IMR-90 (cell line): Measurements from ENCODE around the gene DCAF8L2. TPM values are rescaled to one million over a fixed set of nuclear protein-coding genes. Genes with fewer than 3 reads are reported as not detected.
A peak's percentile ranks its signal among the peaks of the same experiment; 100 is the strongest.

ENCODE experiments used
- ATAC-seq: fragments of 200-7000 bp; cut with Tn5 transposase; 2 replicates; pipeline ENCODE4 v1.9.1; 2020; ENCODE audit warnings: low read depth, mild to moderate bottlenecking, moderate library complexity
- BruUV-seq: library from RNA; stranded (reverse); fragments of 400-500 nt; replicated peaks from 2 replicates; lab custom pipeline; 2021; lab: Mats Ljungman, UMichigan
- CTCF ChIA-PET: fragments of 300-600 bp; formaldehyde crosslinking; extraction: SDS; loops from one replicate; lab custom pipeline; 2021; ENCODE audit warnings: antibody characterized with exemption; lab: Yijun Ruan, JAX
- POLR2A ChIA-PET: fragments of 300-600 bp; sonication (Branson Sonifier 250); formaldehyde crosslinking; loops from one replicate; lab custom pipeline; 2022; ENCODE audit warnings: antibody characterized with exemption; ENCODE audit not compliant: unreplicated experiment; lab: Charles Lee
- DNase-seq: peaks from one replicate; pipeline ENCODE4 v3.0.0; 2013
- H2AFZ ChIP-seq: replicated peaks from 2 replicates; pipeline ENCODE3; 2013; ENCODE audit warnings: low read length, mild to moderate bottlenecking; ENCODE audit not compliant: poor library complexity
- H2AK5ac ChIP-seq: 2 replicates; pipeline ENCODE4 v1.6.1; 2013; ENCODE audit warnings: low read depth, low read length, inconsistent platforms
- H2AK9ac ChIP-seq: replicated peaks from 2 replicates; pipeline ENCODE3; 2013; ENCODE audit warnings: mild to moderate bottlenecking, low read depth, low read length, moderate library complexity; ENCODE audit not compliant: poor library complexity
- H2BK120ac ChIP-seq: 2 replicates; pipeline ENCODE4 v1.6.1; 2013; ENCODE audit warnings: low read depth, low read length, inconsistent platforms
- H2BK15ac ChIP-seq: 3 replicates; pipeline ENCODE4 v1.6.1; 2013; ENCODE audit warnings: low read depth, low read length, inconsistent platforms
- H2BK20ac ChIP-seq: 2 replicates; pipeline ENCODE4 v1.6.1; 2013; ENCODE audit warnings: low read depth, mild to moderate bottlenecking, inconsistent platforms, low read length, moderate library complexity
- H2BK5ac ChIP-seq: 2 replicates; pipeline ENCODE4 v1.6.1; 2013; ENCODE audit warnings: mild to moderate bottlenecking, low read depth, low read length, inconsistent platforms; ENCODE audit not compliant: poor library complexity, severe bottlenecking
- H3K14ac ChIP-seq: replicated peaks from 2 replicates; pipeline ENCODE4 v1.6.1; 2013; ENCODE audit warnings: low read depth, low read length, inconsistent platforms
- H3K18ac ChIP-seq: 2 replicates; pipeline ENCODE4 v1.6.1; 2013; ENCODE audit warnings: low read depth, low read length, control low read depth
- H3K23ac ChIP-seq: 2 replicates; pipeline ENCODE4 v1.6.1; 2013; ENCODE audit warnings: low read depth, low read length, inconsistent platforms
- H3K27ac ChIP-seq: 2 replicates; pipeline ENCODE4 v1.5.1; 2013; ENCODE audit warnings: mild to moderate bottlenecking, control low read depth, low read length; ENCODE audit not compliant: insufficient read depth
- H3K27me3 ChIP-seq: 2 replicates; pipeline ENCODE4 v1.6.1; 2013; ENCODE audit warnings: low read length; ENCODE audit not compliant: control insufficient read depth, insufficient read depth
- H3K36me3 ChIP-seq: 2 replicates; pipeline ENCODE4 v1.6.1; 2013; ENCODE audit warnings: low read length, mixed read lengths; ENCODE audit not compliant: control insufficient read depth, insufficient read depth
- H3K4ac ChIP-seq: 2 replicates; pipeline ENCODE4 v1.6.1; 2013; ENCODE audit warnings: low read depth, low read length, inconsistent platforms
- H3K4me1 ChIP-seq: 2 replicates; pipeline ENCODE4 v1.6.1; 2013; ENCODE audit warnings: low read length, mixed read lengths; ENCODE audit not compliant: control insufficient read depth, insufficient read depth
- H3K4me2 ChIP-seq: 2 replicates; pipeline ENCODE4 v1.6.1; 2013; ENCODE audit warnings: low read depth, mild to moderate bottlenecking, control low read depth, low read length, moderate library complexity
- H3K4me3 ChIP-seq: 2 replicates; pipeline ENCODE4 v1.5.1; 2013; ENCODE audit warnings: low read depth, mild to moderate bottlenecking, control low read depth, low read length, moderate library complexity; ENCODE audit not compliant: insufficient read depth
- H3K56ac ChIP-seq: 2 replicates; pipeline ENCODE4 v1.6.1; 2013; ENCODE audit warnings: low read length, inconsistent platforms; ENCODE audit not compliant: insufficient read depth; ENCODE audit errors: extremely low read depth
- H3K79me1 ChIP-seq, 2 experiments: 2 replicates each; pipeline ENCODE4 v1.6.1; 2013; ENCODE audit warnings: low read length in 2 of 2, inconsistent platforms in 1 of 2, low read depth in 1 of 2
- H3K9ac ChIP-seq: 2 replicates; pipeline ENCODE4 v1.6.1; 2013; ENCODE audit warnings: low read depth, low read length, control low read depth
- H3K9me1 ChIP-seq: 2 replicates; pipeline ENCODE4 v1.6.1; 2013; ENCODE audit warnings: low read length, inconsistent platforms; ENCODE audit not compliant: insufficient read depth
- H3K9me3 ChIP-seq: 2 replicates; pipeline ENCODE4 v1.6.1; 2013; ENCODE audit warnings: low read length; ENCODE audit not compliant: control insufficient read depth, insufficient read depth
- H4K20me1 ChIP-seq: 2 replicates; pipeline ENCODE4 v1.6.1; 2013; ENCODE audit warnings: low read length, inconsistent platforms; ENCODE audit not compliant: insufficient read depth
- H4K5ac ChIP-seq: 2 replicates; pipeline ENCODE4 v1.6.1; 2013; ENCODE audit warnings: mild to moderate bottlenecking, low read depth, low read length, control low read depth
- H4K8ac ChIP-seq, 2 experiments: 2 replicates each; pipeline ENCODE4 v1.6.1; 2013; ENCODE audit warnings: low read depth in 2 of 2, low read length in 2 of 2, control low read depth in 1 of 2, inconsistent platforms in 1 of 2
- H4K91ac ChIP-seq: 2 replicates; pipeline ENCODE4 v1.6.1; 2013; ENCODE audit warnings: low read depth, low read length, inconsistent platforms; ENCODE audit not compliant: insufficient read depth
- CEBPB ChIP-seq: IDR thresholded peaks from 2 replicates; pipeline ENCODE4 v1.6.1; 2012; ENCODE audit warnings: low read depth, low read length, improper control_type of control experiment
- FOS ChIP-seq: fragments of 150-350 bp; IDR thresholded peaks from 2 replicates; pipeline ENCODE4 v1.6.1; 2016; ENCODE audit warnings: low read depth, low read length
- MXI1 ChIP-seq: IDR thresholded peaks from 2 replicates; pipeline ENCODE4 v1.6.1; 2012; ENCODE audit warnings: low read depth, mild to moderate bottlenecking, low read length, moderate library complexity, borderline replicate concordance
- NFE2L2 ChIP-seq: fragments of 150-350 bp; IDR thresholded peaks from 2 replicates; pipeline ENCODE4 v1.6.1; 2016; ENCODE audit warnings: low read depth, mild to moderate bottlenecking, low read length
- POLR2A ChIP-seq: IDR thresholded peaks from 2 replicates; pipeline ENCODE4 v1.6.1; 2012; ENCODE audit warnings: mild to moderate bottlenecking, low read depth, low read length
- SMC3 ChIP-seq: fragments of 150-350 bp; IDR thresholded peaks from 2 replicates; pipeline ENCODE4 v1.6.1; 2016; ENCODE audit warnings: low read depth, mild to moderate bottlenecking, antibody characterized with exemption, low read length, moderate library complexity
- dilution Hi-C: fragments of 300-500 bp; cut with HindIII; formaldehyde crosslinking; loops from one replicate; pipeline ENCODE4 v1.14.3; 2018; ENCODE audit warnings: low sequenced_read_pairs; ENCODE audit not compliant: unreplicated experiment
- in situ Hi-C: fragments of 300-500 bp; cut with MboI; formaldehyde crosslinking; loops from 3 replicates; pipeline ENCODE4 v1.14.3; 2019; ENCODE audit warnings: low sequenced_read_pairs, inconsistent platforms, mixed read lengths
- intact Hi-C: fragments of 100-400 bp; cut with micrococcal nuclease; formaldehyde crosslinking; loops from 2 replicates; pipeline ENCODE4 v1.10.0; 2022
- polyA plus RNA-seq, 3 experiments: library from polyadenylated mRNA; depleted of rRNA; stranded (reverse); fragments of >200 nt; gene quantifications; 2 replicates each; pipeline ENCODE4 v1.2.3, GENCODE V29; 2012; ENCODE audit warnings: low replicate concordance in 1 of 3
- total RNA-seq: library from RNA; depleted of rRNA; stranded (reverse); fragments of >200 nt; gene quantifications from 2 replicates; pipeline ENCODE4 v1.2.3, GENCODE V29; 2012
- TF ChIP-seq, protein P1 (sequence below): conservative IDR thresholded peaks from 2 replicates; pipeline ENCODE4 v1.5.1; 2012; ENCODE audit warnings: mild to moderate bottlenecking, low read depth, low read length, improper control_type of control experiment

The DCAF8L2 gene
- total and polyA plus RNA-seq, 2 of the 4 experiments (the other 2 are of a cell fraction): not detected

DNA sequence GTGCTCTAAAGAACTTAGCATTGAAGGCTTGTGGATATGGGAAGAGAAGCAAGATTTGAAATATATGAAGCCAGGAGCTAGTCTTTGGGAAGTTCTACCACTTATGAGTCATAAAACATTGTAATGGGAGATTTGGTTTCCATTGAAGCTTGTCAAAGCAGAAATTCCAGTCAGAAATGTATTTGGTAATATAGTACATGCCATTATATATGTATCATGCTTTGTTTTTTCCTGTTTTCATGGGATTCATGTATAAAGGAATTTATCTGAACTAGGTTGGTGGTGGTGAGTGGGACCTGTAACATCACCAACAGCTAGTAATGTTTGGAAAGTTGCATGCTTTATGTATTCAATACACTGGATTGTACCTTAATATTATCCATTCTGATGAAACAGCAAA is 14.6 kb upstream of the DCAF8L2 start:
- ATAC-seq (no peak), DNase-seq (peak; percentile 54)
- no peak overlapping the region for H3K4ac ChIP-seq
- no peak overlapping the region for H3K14ac ChIP-seq
- H2BK15ac ChIP-seq: no peak overlapping the region
- no peak overlapping the region for H3K4me3 ChIP-seq
- no peak overlapping the region for H2AK5ac ChIP-seq
- H2AK9ac ChIP-seq: no peak overlapping the region
- no peak for TF ChIP-seq CEBPB
- TF ChIP-seq, protein P1, sequence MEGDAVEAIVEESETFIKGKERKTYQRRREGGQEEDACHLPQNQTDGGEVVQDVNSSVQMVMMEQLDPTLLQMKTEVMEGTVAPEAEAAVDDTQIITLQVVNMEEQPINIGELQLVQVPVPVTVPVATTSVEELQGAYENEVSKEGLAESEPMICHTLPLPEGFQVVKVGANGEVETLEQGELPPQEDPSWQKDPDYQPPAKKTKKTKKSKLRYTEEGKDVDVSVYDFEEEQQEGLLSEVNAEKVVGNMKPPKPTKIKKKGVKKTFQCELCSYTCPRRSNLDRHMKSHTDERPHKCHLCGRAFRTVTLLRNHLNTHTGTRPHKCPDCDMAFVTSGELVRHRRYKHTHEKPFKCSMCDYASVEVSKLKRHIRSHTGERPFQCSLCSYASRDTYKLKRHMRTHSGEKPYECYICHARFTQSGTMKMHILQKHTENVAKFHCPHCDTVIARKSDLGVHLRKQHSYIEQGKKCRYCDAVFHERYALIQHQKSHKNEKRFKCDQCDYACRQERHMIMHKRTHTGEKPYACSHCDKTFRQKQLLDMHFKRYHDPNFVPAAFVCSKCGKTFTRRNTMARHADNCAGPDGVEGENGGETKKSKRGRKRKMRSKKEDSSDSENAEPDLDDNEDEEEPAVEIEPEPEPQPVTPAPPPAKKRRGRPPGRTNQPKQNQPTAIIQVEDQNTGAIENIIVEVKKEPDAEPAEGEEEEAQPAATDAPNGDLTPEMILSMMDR: no peak
- no peak for TF ChIP-seq NFE2L2
- TF ChIP-seq POLR2A: no peak
- no peak for TF ChIP-seq SMC3
- no peak for TF ChIP-seq FOS
- TF ChIP-seq MXI1: no peak
- no peak overlapping the region for H2AFZ ChIP-seq
- no peaks in the 10 kb centered on the region for H3K4me1 ChIP-seq
- no peak overlapping the region for H3K27ac ChIP-seq
- no peak overlapping the region for H4K5ac ChIP-seq
- no peak overlapping the region for H4K8ac ChIP-seq
- no peaks in the 10 kb centered on the region for H3K9me3 ChIP-seq
- no peak overlapping the region for H3K23ac ChIP-seq
- no peak overlapping the region for H3K4me2 ChIP-seq
- H2BK120ac ChIP-seq: no peak overlapping the region
- in situ Hi-C loops: no loop called here
- no peaks in the 10 kb centered on the region for H3K79me1 ChIP-seq
- H2BK20ac ChIP-seq: no peak overlapping the region
- no peak overlapping the region for H2BK5ac ChIP-seq
- no peak overlapping the region for H3K18ac ChIP-seq
- no peak overlapping the region for H3K56ac ChIP-seq
- no peaks in the 10 kb centered on the region for H3K9me1 ChIP-seq
- H3K27me3 ChIP-seq: no peaks in the 10 kb centered on the region
- ChIA-PET POLR2A (no interaction called here), CTCF (no interaction called here)
- BruUV-seq: no TSS peak
- H3K36me3 ChIP-seq: no peaks in the 10 kb centered on the region
- no peak overlapping the region for H4K91ac ChIP-seq
- dilution Hi-C loops: no loop called here
- H4K20me1 ChIP-seq: no peaks in the 10 kb centered on the region
- H3K9ac ChIP-seq: no peak overlapping the region
- intact Hi-C loops: no loop called here
